Measurements from ENCODE around the gene CEP57L1. TPM values are rescaled to one million over a fixed set of nuclear protein-coding genes. Genes with fewer than 3 reads are reported as not detected.
A peak's percentile ranks its signal among the peaks of the same experiment; 100 is the strongest.

Gene CEP57L1
- total RNA-seq: 11.5 TPM

GRCh38 chr6:109095036-109095834 lies at the start of gene CEP57L1:
TSS of gene CEP57L1 (plus strand) at chr6:109095507. CDS start at chr6:109145222, 49,715 bp downstream.
- peak; percentile 97 for DNase-seq (ENCODE audit: low spot score)

- no peak for DNase-seq (ENCODE audit: low spot score)
Observed at GRCh38 chr6:109048176-109048575, 47.1 kb upstream of the CEP57L1 start.

GRCh38 chr6:109048670-109049415 lies 46.5 kb upstream of the CEP57L1 start:
- no peak for DNase-seq (ENCODE audit: low spot score)

DNA sequence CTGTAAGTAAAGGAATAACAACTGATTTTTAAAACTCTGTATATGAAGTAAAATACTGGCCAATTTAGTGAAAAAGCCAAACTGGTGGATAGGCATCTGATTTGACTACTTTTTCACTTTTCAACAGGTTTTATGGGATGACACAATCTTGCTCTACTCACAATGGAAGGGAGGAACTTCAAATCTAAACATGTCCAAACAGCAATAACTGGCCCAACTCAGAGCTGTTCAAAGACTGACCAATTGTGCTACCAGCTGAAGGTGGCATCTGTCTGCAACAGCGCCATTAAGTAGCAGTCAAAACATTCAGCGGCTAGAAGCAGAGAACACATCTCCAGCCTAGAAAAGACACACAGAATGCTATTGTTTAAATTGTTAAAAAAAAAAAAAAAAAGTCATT lies 45.3 kb upstream of the CEP57L1 start:
- DNase-seq (ENCODE audit: low spot score): no peak

GRCh38 chr6:109050447-109051102 lies 44.7 kb upstream of the CEP57L1 start:
- no peak for DNase-seq (ENCODE audit: low spot score)

DNA sequence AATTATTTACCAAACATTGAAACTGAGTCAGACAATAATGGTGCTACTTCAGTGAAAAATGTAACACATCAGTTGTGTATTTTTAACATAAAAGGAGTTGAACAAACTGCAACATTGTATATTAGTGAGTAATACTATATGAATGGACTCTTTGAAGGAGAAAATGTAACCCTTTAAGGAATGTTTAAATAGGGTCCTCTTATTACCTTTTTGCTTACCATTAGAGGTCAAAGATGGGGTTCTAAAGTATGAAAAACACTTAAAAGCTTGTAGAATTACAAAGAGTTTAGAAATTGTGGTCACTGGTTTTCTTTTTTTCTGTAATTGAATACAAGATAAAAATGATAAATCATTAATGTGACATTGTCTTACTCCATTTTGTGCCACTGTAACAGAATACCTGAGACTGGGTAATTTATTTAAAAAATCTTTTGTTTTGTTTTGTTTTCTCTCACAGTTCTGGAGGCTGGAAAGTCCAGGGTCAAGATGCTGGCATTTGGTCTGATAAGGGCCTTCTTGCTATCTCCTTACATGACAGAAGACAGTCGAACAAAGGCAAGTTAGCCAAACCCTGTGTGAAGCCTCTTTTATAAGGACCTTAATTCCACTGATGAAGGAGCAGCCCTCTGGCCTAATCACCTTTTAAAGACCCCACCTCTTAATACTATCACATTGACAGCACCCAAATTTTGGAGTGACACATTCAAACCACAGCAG lies 43.8 kb upstream of the CEP57L1 start:
- DNase-seq (ENCODE audit: low spot score): no peak

GRCh38 chr6:109052018-109052651 lies 43.2 kb upstream of the CEP57L1 start:
- no peak for DNase-seq (ENCODE audit: low spot score)

DNA sequence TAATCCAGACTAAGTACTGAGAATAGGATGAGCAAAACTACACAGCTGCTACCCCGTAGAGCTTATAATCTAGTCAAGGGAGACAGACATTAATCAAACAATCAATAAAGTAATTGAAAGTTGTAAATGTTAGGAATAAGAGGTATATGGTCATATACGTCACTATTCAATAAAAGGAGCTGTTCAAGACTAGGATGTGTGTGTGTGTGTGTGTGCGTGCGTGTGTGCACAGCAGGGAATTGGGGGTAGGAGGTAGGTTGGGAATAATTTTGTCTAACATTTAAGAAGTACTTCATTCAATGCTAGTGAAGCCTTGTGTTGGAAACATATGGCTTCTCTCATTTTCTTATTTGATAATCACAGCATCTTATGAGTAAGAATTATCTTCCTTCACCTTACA lies 42.5 kb upstream of the CEP57L1 start:
- DNase-seq (ENCODE audit: low spot score): no peak

GRCh38 chr6:109053336-109053735 lies 42.0 kb upstream of the CEP57L1 start:
- no peak for DNase-seq (ENCODE audit: low spot score)

DNA sequence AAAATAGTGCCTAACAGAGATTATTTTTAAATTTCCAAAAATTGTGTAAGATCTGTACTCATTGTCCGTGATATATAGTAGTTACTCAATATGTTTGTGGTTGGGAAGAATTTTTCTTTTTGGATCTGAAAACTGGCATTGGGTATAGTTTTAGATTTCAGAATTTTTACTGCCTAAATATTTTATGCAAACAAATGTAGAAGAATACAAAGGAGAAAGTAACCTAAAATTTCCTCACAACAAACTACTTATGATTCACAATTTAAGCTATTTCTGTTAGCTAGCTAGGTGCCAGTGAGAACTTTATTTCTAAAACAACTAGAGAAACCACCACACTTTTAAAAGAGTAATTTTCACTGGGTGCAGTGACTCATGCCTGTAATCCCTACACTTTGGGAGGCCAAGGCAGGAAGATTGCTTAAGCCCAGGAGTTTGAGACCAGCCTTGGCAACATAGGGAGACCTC lies 39.5 kb upstream of the CEP57L1 start:
- no peak for DNase-seq (ENCODE audit: low spot score)

GRCh38 chr6:109056661-109057060 lies 38.6 kb upstream of the CEP57L1 start:
- DNase-seq (ENCODE audit: low spot score): no peak

DNA sequence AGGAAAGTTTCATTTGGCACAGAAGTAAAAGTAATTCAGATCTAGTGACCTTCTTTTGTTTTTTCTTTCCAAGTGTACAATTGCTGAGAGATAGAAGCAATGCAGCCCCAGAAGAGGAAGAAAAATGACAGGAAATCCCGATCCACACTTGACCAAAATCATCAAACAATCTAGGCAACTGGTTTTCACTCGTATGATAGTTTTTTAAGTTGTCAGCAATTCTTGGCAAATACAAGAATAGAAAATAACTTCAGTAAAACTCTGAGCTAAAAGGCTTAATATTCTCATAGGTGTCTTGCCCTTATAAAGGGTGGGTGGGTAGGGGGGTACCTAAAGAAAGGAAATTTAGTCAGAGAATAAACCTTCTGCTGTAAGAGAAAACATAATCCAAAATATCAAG lies 36.7 kb upstream of the CEP57L1 start:
- DNase-seq (ENCODE audit: low spot score): no peak

- DNase-seq (ENCODE audit: low spot score): no peak
Observed at GRCh38 chr6:109059153-109059552, 36.2 kb upstream of the CEP57L1 start.

GRCh38 chr6:109059571-109060021 lies 35.7 kb upstream of the CEP57L1 start:
- no peak for DNase-seq (ENCODE audit: low spot score)

- no peak for DNase-seq (ENCODE audit: low spot score)
Observed at GRCh38 chr6:109060571-109060970, 34.7 kb upstream of the CEP57L1 start.

GRCh38 chr6:109062216-109062615 lies 33.1 kb upstream of the CEP57L1 start:
- DNase-seq (ENCODE audit: low spot score): no peak

DNA sequence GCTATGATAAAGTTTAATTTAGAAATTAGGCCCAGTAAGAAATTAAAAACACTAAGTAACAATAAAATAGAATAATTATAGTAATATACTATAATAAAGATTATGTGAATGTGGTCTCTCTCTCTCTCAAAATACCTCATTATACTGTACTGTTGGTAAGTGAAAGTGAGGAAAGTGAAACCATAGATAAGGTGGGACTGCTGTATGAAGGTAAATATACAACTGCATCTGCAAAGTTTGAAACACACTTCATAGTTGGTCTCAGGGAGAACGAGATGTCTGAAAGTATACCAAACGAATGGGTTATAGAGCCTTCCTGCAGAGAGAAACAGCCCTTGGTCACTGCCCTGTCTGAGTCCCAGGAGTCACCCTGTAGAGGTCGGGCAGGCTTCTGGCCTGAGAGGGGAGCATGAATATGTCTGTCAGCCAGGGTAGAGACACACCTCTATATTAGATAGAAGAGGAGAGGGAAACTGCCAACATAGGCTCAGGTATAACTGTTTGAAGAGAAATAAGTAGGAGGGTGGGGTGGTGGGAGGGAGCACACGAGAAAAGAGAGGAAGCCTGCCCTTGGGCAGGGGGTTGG lies 32.4 kb upstream of the CEP57L1 start:
- no peak for DNase-seq (ENCODE audit: low spot score)

DNA sequence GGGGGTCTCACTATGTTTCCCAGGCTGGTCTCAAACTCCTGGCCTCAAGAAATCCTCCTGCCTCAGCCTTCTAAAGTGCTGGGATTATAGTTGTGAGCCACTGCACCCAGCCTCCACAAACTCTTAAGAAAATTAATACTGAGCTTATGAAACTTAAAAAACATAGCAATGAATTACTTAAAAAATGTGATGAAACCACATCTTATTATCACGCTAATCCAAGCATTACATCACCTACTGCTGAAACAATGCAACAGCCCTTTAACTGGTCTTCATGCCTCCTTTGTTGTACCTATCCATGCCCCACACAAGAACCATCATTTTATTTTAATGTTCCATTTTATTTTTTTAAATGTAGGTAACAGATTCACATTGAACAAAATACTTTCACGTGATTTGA lies 25.6 kb upstream of the CEP57L1 start:
- DNase-seq (ENCODE audit: low spot score): no peak

DNA sequence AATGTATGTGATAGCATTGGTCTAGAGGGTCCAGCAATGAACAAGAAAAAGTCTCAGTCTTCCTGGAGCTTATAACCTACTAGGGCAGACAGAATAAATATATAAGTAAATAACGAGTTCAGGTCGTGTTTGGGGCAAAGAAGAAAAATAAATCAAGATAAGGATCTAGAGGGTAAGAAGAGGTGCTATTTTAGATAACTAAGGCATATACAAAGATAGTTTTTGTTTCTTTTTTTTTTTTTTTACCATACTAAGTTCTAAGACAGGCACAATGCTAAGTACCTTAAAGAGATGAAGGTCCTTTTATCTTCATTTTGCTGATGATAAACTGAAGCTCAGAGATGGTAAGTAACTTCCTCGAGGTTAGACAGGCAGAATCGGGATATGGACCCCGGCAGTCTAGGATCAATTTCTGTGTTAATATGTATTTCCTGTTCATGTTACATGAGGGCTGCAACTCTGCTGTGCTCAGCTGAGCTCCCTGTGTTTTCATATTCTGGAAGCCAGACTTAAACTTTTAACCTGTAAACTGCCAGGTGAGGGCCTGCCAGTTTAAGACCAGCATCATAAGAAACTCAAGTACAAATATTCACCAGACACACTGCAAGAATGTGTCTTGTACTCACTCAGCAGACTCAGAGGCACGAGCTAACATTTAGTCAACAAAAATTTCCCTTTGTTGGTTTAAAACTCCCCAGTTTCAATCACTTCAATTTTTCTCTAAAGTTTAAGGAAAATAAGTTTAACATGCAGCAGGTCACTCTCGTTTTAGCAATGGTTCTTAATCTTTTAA lies 24.0 kb upstream of the CEP57L1 start:
- no peak for DNase-seq (ENCODE audit: low spot score)

Data from ureter (tissue), 1 donor.